HepG2 (cell line): Measurements from ENCODE around the gene ZNF547. TPM values are rescaled to one million over a fixed set of nuclear protein-coding genes. Genes with fewer than 3 reads are reported as not detected.
A peak's percentile ranks its signal among the peaks of the same experiment; 100 is the strongest.

Source experiments
- AHDC1 ChIP-seq: sonication (generic); formaldehyde crosslinking; IDR thresholded peaks from 2 replicates; pipeline ENCODE4 v1.5.1; 2020; ENCODE audit warnings: mild to moderate bottlenecking, missing genetic modification reagents, borderline replicate concordance
- ARID3A ChIP-seq: IDR thresholded peaks from 2 replicates; pipeline ENCODE4 v1.6.1; 2012; ENCODE audit warnings: low read depth, low read length, improper control_type of control experiment
- CCAR2 ChIP-seq: fragments of 200-400 bp; formaldehyde crosslinking; optimal IDR thresholded peaks from 2 replicates; pipeline ENCODE3; 2018; ENCODE audit warnings: low read depth, mild to moderate bottlenecking, low read length, moderate library complexity
- CEBPZ ChIP-seq: IDR thresholded peaks from 2 replicates; pipeline ENCODE4 v1.6.1; 2012; ENCODE audit warnings: low read length, improper control_type of control experiment
- KDM5A ChIP-seq: fragments of 200-600 bp; sonication (generic); IDR thresholded peaks from 2 replicates; pipeline ENCODE4 v1.7.0; 2018; ENCODE audit warnings: antibody characterized with exemption, mild to moderate bottlenecking, low read length, borderline replicate concordance
- KDM5B ChIP-seq: sonication (generic); formaldehyde crosslinking; IDR thresholded peaks from 2 replicates; pipeline ENCODE4 v1.4.0; 2020; ENCODE audit warnings: missing genetic modification reagents, mild to moderate bottlenecking, borderline replicate concordance
- ZNF256 ChIP-seq: sonication (generic); formaldehyde crosslinking; conservative IDR thresholded peaks from 2 replicates; pipeline ENCODE4 v1.4.0; 2020; ENCODE audit warnings: missing genetic modification reagents
- ZNF570 ChIP-seq: sonication (generic); formaldehyde crosslinking; IDR thresholded peaks from 2 replicates; pipeline ENCODE4 v1.4.0; 2020; ENCODE audit warnings: mild to moderate bottlenecking, missing genetic modification reagents, borderline replicate concordance
- ZNF616 ChIP-seq: sonication (generic); formaldehyde crosslinking; IDR thresholded peaks from 2 replicates; pipeline ENCODE4 v1.5.0; 2020; ENCODE audit warnings: low read depth, mild to moderate bottlenecking, missing genetic modification reagents
- ZNF724P ChIP-seq: sonication (generic); formaldehyde crosslinking; IDR thresholded peaks from 2 replicates; pipeline ENCODE4 v1.8.0; 2022; ENCODE audit warnings: missing genetic modification reagents, borderline replicate concordance
- ZNF737 ChIP-seq: sonication (generic); formaldehyde crosslinking; IDR thresholded peaks from 2 replicates; pipeline ENCODE4 v1.5.0; 2020; ENCODE audit warnings: missing genetic modification reagents, mild to moderate bottlenecking, borderline replicate concordance
- ZNF792 ChIP-seq: IDR thresholded peaks from 2 replicates; pipeline ENCODE4 v1.6.1; 2016
- ZNF800 ChIP-seq: sonication (generic); formaldehyde crosslinking; IDR thresholded peaks from 2 replicates; pipeline ENCODE4 v1.4.0; 2020; ENCODE audit warnings: missing genetic modification reagents
- polyA plus RNA-seq, 8 experiments: library from polyadenylated mRNA; depleted of rRNA in 3 of 8; stranded (reverse) in 7 of 8; unstranded in 1 of 8; fragments of >200 nt; fragmentation: Illumina TruSeq in 4 of 8; extraction: Trizol in 4 of 8; gene quantifications; 2 replicates each; pipeline versions ENCODE4 v1.2.1 to v1.2.3, GENCODE V29; 2011 to 2016; ENCODE audit warnings: low read depth in 4 of 8, missing spikeins in 1 of 8, mixed read lengths in 1 of 8; ENCODE audit not compliant: insufficient read depth in 1 of 8
- total RNA-seq, 5 experiments: library from RNA; depleted of rRNA; stranded (reverse); fragments of >200 nt; fragmentation: Illumina TruSeq; extraction: Trizol; gene quantifications; 2 replicates each; pipeline ENCODE4 v1.2.3, GENCODE V29; 2016; ENCODE audit warnings: low read depth in 1 of 5

Gene ZNF547
- total and polyA plus RNA-seq, 2 of the 13 experiments (the other 11 are each of a cell fraction or from before 2014, with no cell fraction given) = 2.0 to 2.6 TPM

GRCh38 chr19:57389730-57390598, 26.6 kb downstream of the ZNF547 start, which contains the start of gene ZNF548 (continued):
- no peak for TF ChIP-seq ZNF570 (CRISPR knock-in tag)
- peak; percentile 61 for TF ChIP-seq ARID3A
- no peak for TF ChIP-seq ZNF256
- no peak for TF ChIP-seq CCAR2
- TF ChIP-seq ZNF724P = no peak
- TF ChIP-seq CEBPZ = no peak
- no peak for TF ChIP-seq AHDC1 (CRISPR knock-in tag)
- TF ChIP-seq KDM5A = peak; percentile 77; the same call in 1 of the 2 replicates
- TF ChIP-seq ZNF616 (CRISPR knock-in tag) = no peak
- no peak for TF ChIP-seq ZNF800 (CRISPR knock-in tag)
- peak; percentile 72; the same call in 1 of the 2 replicates for TF ChIP-seq KDM5B
- no peak for TF ChIP-seq ZNF792 (CRISPR knock-in tag)
- no peak for TF ChIP-seq ZNF737
